ENCODE measurements around the gene OPCML.

OPCML gene

GRCh38 chr11:133354069-133354468 lies 178.2 kb downstream of the OPCML start:
- TF ChIP-seq CREB5 (CRISPR knock-in tag; IDR thresholded peaks at IDR 0.05; ENCODE audit: low read depth) (no peak), POU6F1 (CRISPR knock-in tag; IDR thresholded peaks at IDR 0.05; ENCODE audit: borderline replicate concordance, low read depth) (no peak), OSR1 (CRISPR knock-in tag; IDR thresholded peaks at IDR 0.05) (no peak), TOX (CRISPR knock-in tag; IDR thresholded peaks at IDR 0.05; ENCODE audit: borderline replicate concordance) (no peak), RARB (CRISPR knock-in tag; IDR thresholded peaks at IDR 0.05) (no peak), PATZ1 (CRISPR knock-in tag; IDR thresholded peaks at IDR 0.05; ENCODE audit: borderline replicate concordance) (no peak), PPARA (CRISPR knock-in tag; IDR thresholded peaks at IDR 0.05; ENCODE audit: borderline replicate concordance) (no peak), ZC3H10 (CRISPR knock-in tag; IDR thresholded peaks at IDR 0.05) (no peak)
- ATAC-seq = no peak

GRCh38 chr11:133350045-133350444 lies 182.3 kb downstream of the OPCML start:
- TF ChIP-seq ZNF565 (CRISPR knock-in tag; conservative IDR thresholded peaks at IDR 0.05; ENCODE audit: low read depth) (no peak), RARB (CRISPR knock-in tag; IDR thresholded peaks at IDR 0.05) (no peak), ZC3H10 (CRISPR knock-in tag; IDR thresholded peaks at IDR 0.05) (no peak), ISL1 (CRISPR knock-in tag; IDR thresholded peaks at IDR 0.05) (no peak), PATZ1 (CRISPR knock-in tag; IDR thresholded peaks at IDR 0.05; ENCODE audit: borderline replicate concordance) (no peak), PPARA (CRISPR knock-in tag; IDR thresholded peaks at IDR 0.05; ENCODE audit: borderline replicate concordance) (no peak)
- no peak for ATAC-seq

- no peak for TF ChIP-seq ZNF70 (CRISPR knock-in tag; IDR thresholded peaks at IDR 0.05)
- TF ChIP-seq BACH2 (CRISPR knock-in tag; IDR thresholded peaks at IDR 0.05; ENCODE audit: borderline replicate concordance) = no peak
- no peak for TF ChIP-seq ZNF8 (CRISPR knock-in tag; IDR thresholded peaks at IDR 0.05)
- no peak for TF ChIP-seq PPARA (CRISPR knock-in tag; IDR thresholded peaks at IDR 0.05; ENCODE audit: borderline replicate concordance)
- ATAC-seq = no peak
Observed at GRCh38 chr11:133347988-133348387, 184.3 kb downstream of the OPCML start.

- no peak for ATAC-seq
- no peak for TF ChIP-seq ZNF70 (CRISPR knock-in tag; IDR thresholded peaks at IDR 0.05)
- no peak for TF ChIP-seq ESRRG (CRISPR knock-in tag; IDR thresholded peaks at IDR 0.05)
- no peak for TF ChIP-seq OSR1 (CRISPR knock-in tag; IDR thresholded peaks at IDR 0.05)
- TF ChIP-seq PPARA (CRISPR knock-in tag; IDR thresholded peaks at IDR 0.05; ENCODE audit: borderline replicate concordance) = no peak
- TF ChIP-seq CSRNP3 (CRISPR knock-in tag; IDR thresholded peaks at IDR 0.05) = no peak
- no peak for TF ChIP-seq RARB (CRISPR knock-in tag; IDR thresholded peaks at IDR 0.05)
- TF ChIP-seq ISL1 (CRISPR knock-in tag; IDR thresholded peaks at IDR 0.05) = no peak
- no peak for TF ChIP-seq BACH2 (CRISPR knock-in tag; IDR thresholded peaks at IDR 0.05; ENCODE audit: borderline replicate concordance)
- TF ChIP-seq POU6F1 (CRISPR knock-in tag; IDR thresholded peaks at IDR 0.05; ENCODE audit: borderline replicate concordance, low read depth) = no peak
- no peak for TF ChIP-seq ARNTL (CRISPR knock-in tag; IDR thresholded peaks at IDR 0.05; ENCODE audit: borderline replicate concordance, low read depth)
- no peak for TF ChIP-seq GLIS3 (CRISPR knock-in tag; IDR thresholded peaks at IDR 0.05)
- TF ChIP-seq ZNF8 (CRISPR knock-in tag; IDR thresholded peaks at IDR 0.05) = no peak
- TF ChIP-seq ZFP30 (CRISPR knock-in tag; IDR thresholded peaks at IDR 0.05) = no peak
- TF ChIP-seq ZC3H10 (CRISPR knock-in tag; IDR thresholded peaks at IDR 0.05) = no peak
- TF ChIP-seq ZFP3 (CRISPR knock-in tag; IDR thresholded peaks at IDR 0.05) = no peak
- TF ChIP-seq CREB5 (CRISPR knock-in tag; IDR thresholded peaks at IDR 0.05; ENCODE audit: low read depth) = no peak
Observed at GRCh38 chr11:133346137-133346536, 186.2 kb downstream of the OPCML start.

Measured in SK-N-SH treated with all-trans-retinoic acid at 6 μM for 48 hours (cell line).